NCI-H2171 treated with DMSO at 0.1 percent for 48 hours (cell line): ENCODE data around the gene IDE.

Source experiments
- DNase-seq: peaks from one replicate; lab custom pipeline; 2025; lab: John Stamatoyannopoulos, UW

The IDE gene

DNA sequence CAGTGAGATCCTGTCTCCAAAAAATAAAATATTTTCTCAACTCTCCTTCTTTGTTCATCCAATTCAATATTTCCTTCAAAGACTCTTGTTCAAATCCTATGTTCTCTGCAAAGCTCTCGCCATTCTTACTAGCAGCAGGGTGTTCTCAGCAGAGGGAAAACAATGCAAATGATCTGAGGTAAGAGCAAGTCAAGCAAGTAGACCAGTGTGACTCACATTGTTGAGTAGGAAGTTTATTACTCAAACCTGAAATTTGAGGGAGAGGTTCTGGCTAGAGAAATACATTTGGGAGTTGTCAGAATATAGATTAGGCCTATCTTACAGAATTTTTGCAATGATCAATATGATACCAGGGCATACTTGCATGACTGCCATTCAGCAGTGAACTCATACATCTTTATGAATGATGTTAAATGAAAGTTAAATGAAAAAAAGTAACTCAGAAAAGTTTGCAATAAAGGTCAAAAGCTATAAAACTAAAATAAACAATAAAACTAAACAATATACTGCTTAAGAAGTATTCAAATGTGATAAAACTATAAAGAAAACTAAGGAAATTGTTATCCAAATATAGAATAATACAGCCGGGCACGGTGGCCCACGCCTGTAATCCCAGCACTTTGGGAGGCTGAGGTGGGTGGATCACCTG, 5.8 kb downstream of the IDE start:
- no peak for DNase-seq

DNA sequence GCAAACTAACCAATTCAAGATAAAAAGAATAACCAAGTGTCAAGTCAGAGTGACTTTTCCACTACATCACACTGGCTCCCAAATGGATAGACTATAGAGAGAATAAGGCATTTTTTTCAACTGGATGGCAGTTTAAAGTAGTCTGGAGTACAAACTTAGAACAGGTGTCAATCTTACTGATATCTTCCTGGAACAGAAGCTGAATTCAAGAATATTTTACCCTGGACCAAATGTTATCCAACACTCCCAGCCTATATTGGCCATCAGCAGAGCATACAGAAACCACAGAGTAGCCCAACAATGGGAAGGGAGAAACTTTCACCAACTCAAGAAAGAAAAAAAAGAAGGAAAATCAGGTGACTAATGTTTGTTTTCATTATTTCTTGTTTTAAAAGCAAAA, 11.5 kb downstream of the IDE start:
- no peak for DNase-seq

DNA sequence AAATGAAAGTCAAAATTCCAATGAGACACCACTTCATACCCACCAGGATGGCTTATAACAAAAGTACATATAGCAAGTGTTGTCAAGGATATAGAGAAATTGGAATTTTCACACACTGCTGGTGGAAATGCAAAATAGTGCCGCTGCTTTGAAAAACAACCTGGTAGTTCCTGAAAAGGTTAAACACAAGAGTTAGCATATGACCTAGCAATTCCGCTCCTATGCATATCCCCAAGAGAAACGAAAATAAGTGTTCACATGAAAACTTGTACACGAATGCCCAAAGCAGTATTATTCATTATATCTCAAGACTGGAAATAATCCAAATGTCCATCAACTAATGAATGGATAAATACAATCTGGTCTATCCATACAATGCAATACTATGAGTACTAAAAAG, 14.8 kb downstream of the IDE start:
- DNase-seq, result no peak

DNA sequence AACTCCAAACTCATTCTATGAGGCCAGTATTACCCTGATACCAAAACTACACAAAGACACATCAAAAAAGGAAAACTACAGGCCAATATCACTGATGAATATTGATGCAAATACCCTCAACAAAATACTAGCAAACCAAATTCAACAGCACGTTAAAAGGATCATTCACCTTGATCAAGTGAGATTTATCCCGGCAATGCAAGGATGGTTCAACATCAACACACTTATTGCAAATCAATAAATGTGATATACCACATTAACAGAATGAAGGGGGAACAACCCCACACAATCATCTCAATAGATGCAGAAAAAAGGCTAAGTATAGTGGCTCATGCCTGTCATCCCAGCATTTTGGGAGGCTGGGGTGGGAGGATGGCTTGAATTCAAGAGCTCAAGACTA, 19.9 kb downstream of the IDE start:
- DNase-seq, result no peak

DNA sequence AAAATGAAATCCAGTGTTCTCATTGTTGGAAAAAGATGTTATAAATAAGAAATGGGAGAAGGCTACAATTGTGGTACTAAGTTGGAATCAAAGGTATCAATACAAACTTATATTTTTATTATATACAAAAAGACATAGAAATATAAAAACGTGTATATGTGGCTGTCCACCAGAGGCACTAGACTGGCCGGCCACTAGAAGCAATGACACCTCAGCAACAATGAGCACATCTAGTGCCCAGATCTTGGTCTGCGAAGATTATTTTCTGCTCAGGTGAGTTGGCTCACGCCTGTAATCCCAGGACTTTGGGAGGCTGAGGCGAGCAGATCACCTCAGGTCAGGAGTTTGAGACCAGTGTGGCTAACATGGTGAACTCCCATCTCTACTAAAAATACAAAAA, 21.6 kb downstream of the IDE start:
- DNase-seq, result no peak

DNA sequence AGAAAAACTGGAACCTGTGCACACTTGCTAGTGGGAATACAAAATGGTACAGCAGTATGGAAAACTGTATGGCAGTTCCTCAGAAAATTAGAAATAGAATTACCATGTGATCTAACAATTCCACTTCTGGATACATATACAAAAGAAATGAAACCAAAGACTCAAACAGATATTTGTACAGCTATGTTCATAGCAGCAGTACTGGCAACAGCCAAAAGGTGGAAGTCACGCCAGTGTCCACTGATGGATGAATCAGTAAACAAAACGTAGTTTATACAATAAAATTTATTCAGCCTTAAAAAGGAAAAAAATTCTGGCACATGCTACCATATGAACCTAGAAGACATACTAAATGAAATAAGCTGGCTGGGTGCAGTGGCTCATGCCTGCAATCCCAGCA, 23.0 kb downstream of the IDE start:
- DNase-seq, result no peak

DNA sequence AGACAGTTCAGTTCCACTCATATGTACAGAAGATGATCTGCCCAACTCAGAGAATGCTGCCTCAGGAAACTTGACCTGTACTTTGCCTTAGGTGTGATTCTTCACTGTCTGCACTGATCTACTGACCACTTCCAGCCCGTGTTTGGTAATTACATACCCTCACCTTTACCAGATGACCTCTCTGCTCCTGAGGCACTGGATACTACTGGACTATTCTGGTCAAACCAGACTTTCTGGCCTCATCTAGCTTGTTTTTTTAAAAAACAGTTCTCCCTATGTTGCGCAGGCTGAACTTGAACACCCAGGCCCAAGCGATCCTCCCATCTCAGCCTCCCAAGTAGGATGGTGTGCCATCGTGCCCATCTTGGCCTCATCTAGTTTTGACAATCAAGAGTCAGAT, 26.2 kb downstream of the IDE start:
- no peak for DNase-seq

DNA sequence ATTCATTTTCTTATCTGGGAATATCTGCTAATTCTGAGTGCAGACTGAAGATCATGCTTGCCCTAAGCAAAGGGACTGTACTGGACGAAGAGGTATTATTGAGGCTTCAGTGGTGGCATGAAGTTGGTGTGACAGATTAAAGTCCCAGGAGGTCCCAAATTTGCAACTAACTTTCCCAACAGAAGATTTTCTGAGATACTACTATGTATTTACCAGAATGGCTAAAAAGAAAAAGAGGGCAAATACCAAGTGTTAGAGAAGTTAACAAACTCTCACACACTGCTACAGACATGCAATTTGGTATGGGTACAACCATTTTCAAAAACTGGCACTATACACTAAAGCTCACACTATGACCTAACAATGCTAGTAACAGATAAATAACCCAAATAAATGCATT, 28.3 kb downstream of the IDE start:
- no peak for DNase-seq

DNA sequence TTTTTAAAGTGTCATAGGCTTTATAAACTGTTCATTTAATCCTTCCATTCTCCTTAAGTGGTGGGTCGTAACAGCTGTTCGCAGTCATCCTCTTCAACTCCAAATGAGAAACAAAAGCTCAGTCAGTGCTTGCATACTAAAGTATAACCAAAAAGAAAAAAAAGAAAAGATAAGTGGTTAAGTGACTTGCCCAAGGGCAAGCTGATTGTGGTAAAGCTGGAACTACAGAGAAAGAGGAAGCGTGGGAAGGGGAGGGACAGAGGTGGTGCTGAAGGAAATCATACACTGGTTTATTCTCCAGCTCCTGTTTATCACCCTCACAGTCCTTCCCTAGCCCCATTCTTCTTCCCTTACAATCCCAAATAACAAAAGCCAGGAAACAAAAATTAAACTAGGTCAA, 29.6 kb downstream of the IDE start:
- DNase-seq, result no peak

DNA sequence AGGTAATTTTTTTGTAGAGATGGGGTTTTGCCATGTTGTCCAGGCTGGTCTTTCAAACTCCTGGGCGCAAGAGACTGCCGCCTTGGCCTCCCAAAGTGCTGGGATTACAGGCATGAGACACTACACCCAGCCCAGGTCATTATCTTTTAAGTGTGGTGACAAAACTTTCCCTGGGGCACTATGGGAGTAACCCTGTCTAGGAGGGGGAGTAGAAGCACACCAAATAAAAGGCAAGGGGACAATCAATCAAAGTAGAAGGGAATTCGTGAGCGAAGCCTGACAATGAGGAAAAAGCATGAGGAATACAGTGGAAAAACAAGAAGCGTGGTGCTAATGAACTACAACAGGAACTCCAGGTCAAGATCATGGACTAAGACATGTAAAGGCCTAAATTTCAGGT, 31.4 kb downstream of the IDE start:
- DNase-seq, result no peak

DNA sequence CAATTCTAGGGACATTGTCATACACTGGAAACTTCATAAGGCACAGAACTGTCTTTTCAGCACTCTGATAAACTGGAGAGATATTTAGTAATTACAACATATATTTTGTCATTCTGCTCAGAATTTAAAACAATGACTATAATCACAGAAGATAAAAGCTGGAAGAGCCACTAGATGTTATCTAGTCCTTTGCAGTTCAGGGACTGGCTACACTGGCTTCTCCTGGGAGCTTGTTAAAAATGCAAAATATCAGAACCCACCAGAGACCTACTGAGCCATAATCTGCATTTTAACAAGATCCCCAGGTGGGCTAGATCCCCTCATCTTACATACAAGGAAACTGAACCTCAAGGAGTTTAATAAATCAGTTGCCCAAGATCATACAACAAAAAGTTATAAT, 32.3 kb downstream of the IDE start:
- no peak for DNase-seq

DNA sequence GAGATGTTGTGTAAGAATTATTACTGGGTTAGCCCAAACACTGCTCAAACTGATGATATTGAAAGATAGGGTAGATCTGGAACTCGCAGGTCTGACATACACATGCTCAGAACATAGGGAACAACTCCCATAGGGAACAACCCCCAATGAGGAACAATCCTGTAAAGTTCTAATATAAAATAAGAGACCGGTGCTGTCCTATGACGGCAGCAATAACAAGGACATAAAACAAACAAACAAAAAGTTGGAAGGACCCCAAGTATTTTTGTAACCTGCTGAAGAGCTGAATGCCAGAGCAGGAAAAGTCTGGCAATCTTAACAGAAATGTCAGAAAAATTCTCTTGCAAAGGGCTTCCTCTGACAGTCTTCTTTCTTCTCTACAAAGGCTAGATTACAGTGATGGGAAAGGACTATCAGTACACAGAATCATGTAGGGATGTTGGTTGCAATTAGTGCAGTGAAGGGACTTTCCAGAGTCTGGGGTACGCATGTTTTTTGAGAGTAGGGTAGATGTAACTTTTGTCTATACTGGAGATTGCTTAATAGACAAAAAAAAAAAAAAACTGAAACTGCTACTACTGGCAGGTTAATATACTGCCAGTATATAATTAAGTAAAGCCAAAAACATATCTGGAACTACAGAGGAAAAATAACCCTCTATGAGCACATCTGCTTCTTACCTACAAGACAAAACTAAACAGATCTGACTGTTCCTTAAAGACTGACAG, 35.5 kb downstream of the IDE start:
- no peak for DNase-seq

DNA sequence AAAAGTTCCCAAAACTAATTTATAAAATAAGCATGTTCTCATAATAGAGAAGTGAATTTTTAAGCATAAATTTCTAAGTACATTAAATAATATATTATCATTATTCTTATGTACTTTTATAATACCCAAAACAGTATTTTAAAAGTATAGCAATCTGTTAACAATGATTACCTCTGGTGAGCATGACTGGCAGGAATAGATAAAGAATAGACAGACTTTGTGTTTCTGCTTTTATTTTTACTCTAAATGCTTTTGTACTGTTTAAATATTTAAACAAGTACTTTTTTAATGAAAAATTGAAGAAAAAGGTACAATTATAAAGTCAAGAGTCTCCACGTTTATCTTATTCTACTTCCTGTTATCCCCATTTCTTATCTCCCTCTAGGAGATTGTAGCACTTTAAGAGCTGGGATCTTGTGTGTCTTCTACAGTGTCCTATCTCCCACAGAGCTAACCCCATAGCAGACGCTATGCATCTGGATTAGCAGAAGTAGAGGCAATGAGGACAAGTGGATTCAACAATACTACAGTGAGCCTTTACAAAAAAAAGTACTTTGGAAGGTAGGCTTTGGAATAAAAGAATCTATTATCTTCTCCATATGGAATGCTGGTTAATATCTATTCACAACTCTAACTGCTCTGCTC, 42.9 kb downstream of the IDE start:
- DNase-seq, result no peak

DNA sequence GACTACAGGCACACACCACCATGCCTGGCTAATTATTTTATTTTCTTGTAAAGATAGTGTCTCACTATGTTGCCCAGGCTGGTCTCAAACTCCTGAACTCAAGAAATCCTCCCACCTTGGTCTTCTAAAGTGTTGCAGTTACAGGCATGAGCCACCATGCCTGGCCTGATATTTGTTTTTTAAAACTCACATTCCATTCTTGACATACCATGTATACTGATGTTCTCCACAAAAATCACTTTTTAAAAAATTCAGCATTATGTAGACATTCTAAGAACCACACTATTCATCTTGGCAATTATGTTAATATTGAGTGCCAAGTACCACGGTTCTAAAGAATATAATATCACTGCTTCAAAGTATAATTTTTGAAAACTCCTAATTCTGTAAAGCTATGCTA, 43.5 kb downstream of the IDE start:
- no peak for DNase-seq

DNA sequence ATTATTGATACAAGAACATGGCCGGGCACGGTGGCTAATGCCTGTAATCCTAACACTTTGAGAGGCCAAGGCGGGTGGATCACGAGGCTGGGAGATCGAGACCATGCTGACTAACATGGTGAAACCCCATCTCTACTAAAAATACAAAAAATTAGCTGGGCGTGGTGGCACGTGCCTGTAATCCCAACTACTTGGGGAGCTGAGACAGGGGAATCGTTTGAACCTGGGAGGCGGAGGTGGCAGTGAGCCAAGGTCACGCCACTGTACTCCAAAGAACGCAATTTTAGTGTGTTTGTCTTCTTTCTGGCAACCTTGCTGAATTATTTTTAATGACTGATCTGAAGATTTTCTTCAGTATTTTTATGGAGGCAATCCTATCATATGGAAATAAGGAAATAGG, 46.2 kb downstream of the IDE start:
- DNase-seq, result no peak

DNA sequence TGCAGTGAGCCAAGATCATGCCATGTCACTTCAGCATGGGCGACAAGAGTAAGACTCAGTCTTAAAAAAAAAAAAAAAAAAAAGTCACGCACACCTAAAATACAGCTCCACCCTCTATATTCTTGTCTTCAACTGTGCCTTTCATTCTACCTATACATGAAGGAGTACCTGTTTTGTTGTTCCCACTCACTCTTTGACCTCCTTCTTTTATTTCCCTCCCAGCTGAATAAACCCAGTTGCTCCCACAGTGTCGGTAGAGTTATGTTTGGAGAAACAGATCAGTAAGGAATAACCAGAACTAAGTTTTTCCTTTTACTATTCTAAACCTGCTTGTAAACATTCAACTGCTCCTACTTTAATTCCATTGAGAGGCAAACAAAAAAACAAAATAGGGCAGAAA, 50.3 kb downstream of the IDE start:
- no peak for DNase-seq

DNA sequence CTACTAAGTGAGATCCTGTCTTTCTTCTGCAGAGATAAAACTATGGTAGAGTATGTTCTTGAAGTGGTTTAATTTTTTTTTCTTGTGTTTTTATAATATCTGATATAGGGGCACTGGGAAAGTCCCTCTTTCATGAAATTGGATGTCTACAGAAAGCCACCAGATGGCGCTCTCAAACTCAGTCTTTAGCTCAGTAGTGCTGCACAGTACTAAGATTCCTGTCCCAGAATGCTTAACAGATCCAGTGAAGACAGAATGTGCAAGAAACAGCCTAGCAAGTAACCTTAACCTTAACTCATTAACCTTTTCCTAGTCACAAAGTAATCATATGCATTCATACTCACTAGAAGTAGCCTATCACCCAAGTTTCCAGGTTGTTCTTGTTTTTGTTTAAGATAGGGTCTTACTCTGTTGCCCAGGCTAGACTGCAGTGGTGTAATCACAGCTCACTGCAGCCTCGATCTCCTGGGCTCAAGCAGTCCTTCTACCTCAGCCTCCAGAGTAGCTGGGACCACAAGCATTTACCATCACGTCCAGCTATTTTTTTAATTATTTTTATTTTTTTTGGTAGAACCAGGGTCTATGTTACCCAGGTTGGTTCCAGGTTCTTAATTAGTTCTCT, 56.7 kb downstream of the IDE start:
- DNase-seq, result peak; percentile 39

DNA sequence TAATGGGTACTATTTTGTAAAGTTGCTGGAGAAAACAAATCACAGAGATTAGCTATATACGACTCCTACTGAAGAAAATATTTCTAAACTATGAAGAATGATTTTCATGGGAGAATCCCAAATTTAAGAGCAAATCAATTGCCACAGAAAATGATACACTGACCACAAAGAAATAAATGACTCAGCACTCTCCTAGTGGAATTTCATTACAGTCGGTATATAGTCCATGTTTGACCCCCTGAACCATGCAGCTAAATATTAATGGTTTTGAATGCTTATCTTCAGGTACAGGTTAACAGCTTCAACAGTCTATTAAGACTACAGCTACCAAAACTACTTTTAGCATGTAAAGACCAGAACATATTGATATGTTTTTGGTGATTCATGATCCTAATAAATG, 65.0 kb downstream of the IDE start:
- DNase-seq, result no peak

DNA sequence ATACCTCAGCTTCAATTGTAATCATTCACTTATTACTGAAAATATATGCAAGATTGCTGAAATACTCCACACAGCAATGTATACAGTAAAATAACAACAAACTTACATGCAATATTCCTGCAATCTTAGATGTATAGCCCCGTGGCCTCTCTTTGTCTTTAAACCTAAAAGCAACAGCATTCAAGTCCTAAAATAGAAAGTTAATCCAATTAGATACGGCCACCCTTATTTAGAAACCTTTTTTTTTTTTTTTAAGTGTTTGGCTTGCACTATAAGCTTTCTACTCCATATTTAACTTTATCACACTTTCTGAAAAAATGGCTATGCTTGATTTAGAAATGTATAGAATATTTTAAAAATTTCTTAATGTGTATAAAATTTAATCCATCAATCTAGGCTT, 67.6 kb downstream of the IDE start:
- no peak for DNase-seq

DNA sequence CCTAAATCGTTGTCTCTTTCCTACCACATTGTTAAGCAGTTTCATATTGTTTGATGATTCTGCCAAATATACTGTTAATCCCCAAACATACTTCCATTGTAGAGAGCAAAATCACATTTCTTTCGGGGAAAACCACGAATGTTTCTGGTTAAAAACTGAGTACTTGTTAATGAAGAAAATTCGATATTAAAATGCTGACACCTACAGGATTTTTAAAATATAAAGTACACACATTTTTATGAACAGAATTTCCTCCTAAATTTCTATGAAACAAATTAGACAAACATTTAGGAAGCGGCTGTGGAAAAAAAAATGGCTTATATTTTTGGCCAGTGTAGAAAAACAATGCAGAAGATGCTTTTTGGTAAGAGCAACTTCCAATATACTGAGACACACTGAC, 68.8 kb downstream of the IDE start:
- DNase-seq, result no peak

DNA sequence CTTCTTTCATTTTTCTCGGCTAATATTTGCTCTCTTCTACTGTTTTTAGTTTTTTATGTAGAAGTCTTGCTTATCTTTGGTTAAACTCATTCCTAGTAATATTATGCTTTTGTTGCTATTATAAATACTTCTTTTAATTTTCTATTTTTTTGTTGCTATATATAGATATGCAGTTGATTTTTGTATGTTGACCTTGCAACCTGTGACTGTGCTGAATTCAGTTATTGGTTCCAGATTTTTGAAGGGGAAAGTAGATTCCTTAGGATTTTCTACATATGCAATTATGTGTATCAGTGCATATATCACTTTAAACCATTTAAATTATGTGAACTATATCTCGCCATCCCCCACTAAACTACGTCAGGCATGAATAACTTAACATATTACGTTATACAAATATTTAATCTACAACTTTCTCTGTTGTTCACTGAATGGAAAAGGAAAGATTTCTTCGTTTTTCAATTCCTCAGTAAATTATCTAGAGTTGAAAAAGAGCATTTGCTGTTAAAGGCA, 71.5 kb downstream of the IDE start:
- DNase-seq, result no peak

DNA sequence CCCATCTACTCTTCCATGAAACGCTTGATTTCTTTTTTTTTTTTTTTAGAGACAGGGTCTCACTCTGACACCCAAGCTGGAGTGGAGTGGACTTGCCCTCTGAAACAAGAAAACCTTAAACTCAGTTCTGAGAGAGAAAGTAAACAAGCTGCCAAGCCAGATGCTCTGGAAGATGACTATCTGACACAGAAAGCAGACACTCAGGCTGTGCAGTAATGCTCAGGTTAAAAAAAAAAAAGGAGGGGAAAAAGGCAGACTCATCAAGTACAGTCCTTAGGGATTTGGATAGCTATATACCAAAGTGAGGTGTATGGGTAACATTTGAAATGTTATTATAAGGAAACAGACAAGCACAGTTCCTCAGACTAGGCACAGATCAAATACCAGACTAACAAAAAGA, 80.5 kb downstream of the IDE start:
- peak; percentile 88 for DNase-seq

DNA sequence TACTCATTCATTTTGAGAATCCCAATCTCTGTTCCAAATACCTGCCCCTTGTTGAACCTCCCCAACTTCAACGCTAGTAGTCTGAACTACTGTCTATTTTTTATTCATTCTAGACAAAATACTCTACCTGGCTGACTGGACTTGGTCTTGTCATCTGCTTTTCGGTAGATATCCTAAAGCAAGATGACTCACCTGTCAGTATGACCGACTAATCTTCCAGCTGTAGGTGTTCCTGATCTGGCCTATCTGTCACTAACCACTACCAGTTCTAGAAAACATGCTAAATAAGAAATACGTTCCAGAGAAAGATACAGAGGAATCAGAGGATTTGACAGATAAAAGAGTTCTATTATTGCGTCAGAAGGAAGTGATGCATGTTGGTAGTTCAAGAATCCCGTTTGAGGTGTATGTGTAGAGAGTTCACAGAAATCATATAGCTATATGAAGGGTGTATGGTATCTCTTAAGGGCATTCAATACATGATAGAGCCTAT, 81.1 kb downstream of the IDE start:
- DNase-seq, result peak; percentile 37
